ENCODE data around the gene SDC1.

Gene SDC1

DNA sequence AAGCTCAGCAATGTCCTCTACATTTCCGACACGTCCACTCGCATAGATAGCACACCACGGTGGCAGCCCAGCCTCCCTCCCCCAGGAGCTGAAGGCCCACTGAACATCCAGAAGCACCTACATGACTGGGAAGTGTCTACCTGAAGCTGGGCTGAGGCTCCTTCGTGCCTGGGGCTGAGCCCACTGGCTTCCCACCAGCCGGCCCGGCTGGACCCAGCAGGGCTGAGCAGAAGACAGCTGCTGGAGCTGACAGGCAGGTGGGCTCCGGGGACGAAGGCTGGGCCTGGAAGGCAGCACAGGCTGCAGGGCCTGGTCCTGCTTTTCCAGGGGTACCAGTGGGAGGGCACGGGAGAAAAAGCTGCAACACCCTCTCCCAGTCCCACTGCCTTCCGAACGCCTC, 13.5 kb downstream of the SDC1 start:
- TF ChIP-seq, protein P1, sequence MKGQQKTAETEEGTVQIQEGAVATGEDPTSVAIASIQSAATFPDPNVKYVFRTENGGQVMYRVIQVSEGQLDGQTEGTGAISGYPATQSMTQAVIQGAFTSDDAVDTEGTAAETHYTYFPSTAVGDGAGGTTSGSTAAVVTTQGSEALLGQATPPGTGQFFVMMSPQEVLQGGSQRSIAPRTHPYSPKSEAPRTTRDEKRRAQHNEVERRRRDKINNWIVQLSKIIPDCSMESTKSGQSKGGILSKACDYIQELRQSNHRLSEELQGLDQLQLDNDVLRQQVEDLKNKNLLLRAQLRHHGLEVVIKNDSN (IDR thresholded peaks at IDR 0.05): no peak
- no peak for TF ChIP-seq FOXM1 (IDR thresholded peaks at IDR 0.05; ENCODE audit: borderline replicate concordance, low read depth)
- no peak for TF ChIP-seq RAD21 (IDR thresholded peaks at IDR 0.05; ENCODE audit: low read depth)
- TF ChIP-seq EGR1 (IDR thresholded peaks at IDR 0.05): no peak
- TF ChIP-seq, protein P2, sequence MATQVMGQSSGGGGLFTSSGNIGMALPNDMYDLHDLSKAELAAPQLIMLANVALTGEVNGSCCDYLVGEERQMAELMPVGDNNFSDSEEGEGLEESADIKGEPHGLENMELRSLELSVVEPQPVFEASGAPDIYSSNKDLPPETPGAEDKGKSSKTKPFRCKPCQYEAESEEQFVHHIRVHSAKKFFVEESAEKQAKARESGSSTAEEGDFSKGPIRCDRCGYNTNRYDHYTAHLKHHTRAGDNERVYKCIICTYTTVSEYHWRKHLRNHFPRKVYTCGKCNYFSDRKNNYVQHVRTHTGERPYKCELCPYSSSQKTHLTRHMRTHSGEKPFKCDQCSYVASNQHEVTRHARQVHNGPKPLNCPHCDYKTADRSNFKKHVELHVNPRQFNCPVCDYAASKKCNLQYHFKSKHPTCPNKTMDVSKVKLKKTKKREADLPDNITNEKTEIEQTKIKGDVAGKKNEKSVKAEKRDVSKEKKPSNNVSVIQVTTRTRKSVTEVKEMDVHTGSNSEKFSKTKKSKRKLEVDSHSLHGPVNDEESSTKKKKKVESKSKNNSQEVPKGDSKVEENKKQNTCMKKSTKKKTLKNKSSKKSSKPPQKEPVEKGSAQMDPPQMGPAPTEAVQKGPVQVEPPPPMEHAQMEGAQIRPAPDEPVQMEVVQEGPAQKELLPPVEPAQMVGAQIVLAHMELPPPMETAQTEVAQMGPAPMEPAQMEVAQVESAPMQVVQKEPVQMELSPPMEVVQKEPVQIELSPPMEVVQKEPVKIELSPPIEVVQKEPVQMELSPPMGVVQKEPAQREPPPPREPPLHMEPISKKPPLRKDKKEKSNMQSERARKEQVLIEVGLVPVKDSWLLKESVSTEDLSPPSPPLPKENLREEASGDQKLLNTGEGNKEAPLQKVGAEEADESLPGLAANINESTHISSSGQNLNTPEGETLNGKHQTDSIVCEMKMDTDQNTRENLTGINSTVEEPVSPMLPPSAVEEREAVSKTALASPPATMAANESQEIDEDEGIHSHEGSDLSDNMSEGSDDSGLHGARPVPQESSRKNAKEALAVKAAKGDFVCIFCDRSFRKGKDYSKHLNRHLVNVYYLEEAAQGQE (IDR thresholded peaks at IDR 0.05; ENCODE audit: low read depth): no peak
- no peak for TF ChIP-seq EP300 (IDR thresholded peaks at IDR 0.05; ENCODE audit: borderline replicate concordance)
- TF ChIP-seq TCF12 (IDR thresholded peaks at IDR 0.05; ENCODE audit: low read depth): no peak
- TF ChIP-seq NFIC (IDR thresholded peaks at IDR 0.05): no peak
- TF ChIP-seq CREB1 (IDR thresholded peaks at IDR 0.05; ENCODE audit: low read depth): no peak
- no peak for TF ChIP-seq ZBTB7A (IDR thresholded peaks at IDR 0.05; ENCODE audit: low read depth)
- no peak for TF ChIP-seq YY1 (IDR thresholded peaks at IDR 0.05; ENCODE audit: low read depth)
- no peak for TF ChIP-seq CEBPB (IDR thresholded peaks at IDR 0.05)
- TF ChIP-seq TEAD4 (IDR thresholded peaks at IDR 0.05): no peak
- no peak for TF ChIP-seq TAF1 (IDR thresholded peaks at IDR 0.05; ENCODE audit: low read depth)

DNA sequence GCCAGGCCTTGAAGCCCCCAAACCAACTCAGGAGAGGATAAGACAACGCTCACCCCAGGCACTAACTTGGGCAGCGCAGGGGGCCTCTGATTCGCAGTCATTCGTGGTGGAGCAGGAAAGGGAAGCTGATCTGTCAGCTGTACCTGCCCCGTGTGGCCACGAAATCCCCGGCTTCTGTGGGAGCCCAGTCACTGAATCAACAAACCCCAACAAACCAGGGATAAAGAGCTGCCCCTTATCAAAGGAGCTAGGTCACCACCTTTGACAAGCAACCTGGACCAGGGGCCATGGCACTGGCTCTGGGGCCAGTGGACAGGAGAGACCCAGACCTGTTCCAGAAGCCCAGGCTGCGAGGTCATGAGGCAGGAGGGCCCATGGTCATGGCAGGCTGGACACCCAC, 14.5 kb downstream of the SDC1 start:
- TF ChIP-seq, protein P2 (IDR thresholded peaks at IDR 0.05; ENCODE audit: low read depth): no peak
- TF ChIP-seq TCF12 (IDR thresholded peaks at IDR 0.05; ENCODE audit: low read depth) (no peak), ZBTB7A (IDR thresholded peaks at IDR 0.05; ENCODE audit: low read depth) (no peak), RAD21 (IDR thresholded peaks at IDR 0.05; ENCODE audit: low read depth) (no peak), TAF1 (IDR thresholded peaks at IDR 0.05; ENCODE audit: low read depth) (no peak), EP300 (IDR thresholded peaks at IDR 0.05; ENCODE audit: borderline replicate concordance) (no peak), YY1 (IDR thresholded peaks at IDR 0.05; ENCODE audit: low read depth) (no peak), CREB1 (IDR thresholded peaks at IDR 0.05; ENCODE audit: low read depth) (no peak), TEAD4 (IDR thresholded peaks at IDR 0.05) (no peak), EGR1 (IDR thresholded peaks at IDR 0.05) (no peak), NFIC (IDR thresholded peaks at IDR 0.05) (no peak), FOXM1 (IDR thresholded peaks at IDR 0.05; ENCODE audit: borderline replicate concordance, low read depth) (no peak), CEBPB (IDR thresholded peaks at IDR 0.05) (no peak)
- TF ChIP-seq, protein P3, sequence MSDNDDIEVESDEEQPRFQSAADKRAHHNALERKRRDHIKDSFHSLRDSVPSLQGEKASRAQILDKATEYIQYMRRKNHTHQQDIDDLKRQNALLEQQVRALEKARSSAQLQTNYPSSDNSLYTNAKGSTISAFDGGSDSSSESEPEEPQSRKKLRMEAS (IDR thresholded peaks at IDR 0.05): no peak
- TF ChIP-seq, protein P1 (IDR thresholded peaks at IDR 0.05): no peak

DNA sequence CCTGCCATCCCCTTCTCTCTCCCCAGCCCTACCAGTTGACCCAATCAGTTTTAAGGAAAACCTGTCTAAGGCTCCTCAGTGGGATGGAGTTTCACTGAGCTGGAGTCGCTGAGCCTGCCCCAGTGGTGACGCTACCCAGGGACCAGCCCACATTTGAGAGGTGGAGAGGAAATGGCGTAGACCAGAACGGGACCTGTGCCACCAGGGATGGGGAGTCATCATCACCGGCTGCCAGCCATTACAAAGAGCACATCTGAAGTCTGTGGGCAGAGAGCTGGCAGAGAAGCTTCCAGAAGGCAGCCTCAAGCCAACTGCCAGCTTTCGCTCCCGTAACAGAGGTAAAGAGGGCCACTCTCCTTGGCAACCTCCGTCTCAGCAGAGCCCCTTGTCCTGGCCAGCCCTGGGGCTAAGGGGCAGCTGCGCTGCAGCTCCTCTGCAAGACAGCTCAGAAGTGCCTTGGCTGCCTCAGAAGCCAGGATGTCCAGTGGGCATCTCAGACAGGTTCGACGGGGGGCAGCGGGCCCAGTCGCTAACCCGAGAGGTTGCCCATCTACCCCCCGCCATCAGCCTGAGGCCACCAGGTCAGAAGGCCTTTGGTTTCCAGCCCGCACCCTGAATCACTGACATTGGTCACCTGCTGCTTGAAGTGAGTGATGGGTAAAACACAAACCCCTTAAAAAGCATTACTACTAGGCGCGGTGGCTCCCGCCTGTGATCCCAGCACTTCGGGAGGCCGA, 15.4 kb downstream of the SDC1 start:
- TF ChIP-seq TEAD4 (IDR thresholded peaks at IDR 0.05): no peak
- TF ChIP-seq NFIC (IDR thresholded peaks at IDR 0.05): no peak
- no peak for TF ChIP-seq CEBPB (IDR thresholded peaks at IDR 0.05)
- no peak for TF ChIP-seq RAD21 (IDR thresholded peaks at IDR 0.05; ENCODE audit: low read depth)
- TF ChIP-seq, protein P2 (IDR thresholded peaks at IDR 0.05; ENCODE audit: low read depth): no peak
- TF ChIP-seq, protein P3 (IDR thresholded peaks at IDR 0.05): no peak
- TF ChIP-seq, protein P1 (IDR thresholded peaks at IDR 0.05): no peak

DNA sequence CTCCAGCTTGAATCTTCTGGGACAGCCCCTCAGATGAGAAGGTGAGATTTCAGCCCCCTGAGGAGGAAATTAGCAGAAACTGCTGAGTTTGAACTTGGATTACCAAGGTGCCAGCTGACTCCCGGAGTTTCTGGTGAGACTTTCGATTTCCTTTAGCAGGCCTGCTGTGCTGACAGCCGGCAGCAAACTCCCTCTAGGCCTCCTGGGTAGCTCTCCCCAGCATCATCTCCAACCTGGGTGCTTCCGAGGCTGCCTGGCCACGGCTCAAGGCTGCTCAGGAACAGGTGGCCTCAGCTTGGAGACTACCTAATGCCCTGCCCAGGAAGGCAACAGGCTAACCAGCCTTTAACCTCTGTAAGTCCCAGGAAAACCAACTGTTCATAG, 16.5 kb downstream of the SDC1 start:
- TF ChIP-seq TAF1 (IDR thresholded peaks at IDR 0.05; ENCODE audit: low read depth): no peak
- no peak for TF ChIP-seq YY1 (IDR thresholded peaks at IDR 0.05; ENCODE audit: low read depth)
- no peak for TF ChIP-seq EGR1 (IDR thresholded peaks at IDR 0.05)
- TF ChIP-seq, protein P1 (IDR thresholded peaks at IDR 0.05): no peak
- no peak for TF ChIP-seq CEBPB (IDR thresholded peaks at IDR 0.05)
- no peak for TF ChIP-seq FOXM1 (IDR thresholded peaks at IDR 0.05; ENCODE audit: borderline replicate concordance, low read depth)
- TF ChIP-seq EP300 (IDR thresholded peaks at IDR 0.05; ENCODE audit: borderline replicate concordance): no peak
- TF ChIP-seq, protein P2 (IDR thresholded peaks at IDR 0.05; ENCODE audit: low read depth): no peak
- TF ChIP-seq CREB1 (IDR thresholded peaks at IDR 0.05; ENCODE audit: low read depth): no peak
- no peak for TF ChIP-seq TEAD4 (IDR thresholded peaks at IDR 0.05)
- no peak for TF ChIP-seq ZBTB7A (IDR thresholded peaks at IDR 0.05; ENCODE audit: low read depth)
- TF ChIP-seq, protein P3 (IDR thresholded peaks at IDR 0.05): no peak
- TF ChIP-seq RAD21 (IDR thresholded peaks at IDR 0.05; ENCODE audit: low read depth): no peak
- TF ChIP-seq TCF12 (IDR thresholded peaks at IDR 0.05; ENCODE audit: low read depth): no peak
